Rectal smooth muscle tissue (tissue), 1 donor: ENCODE measurements around the gene LPIN1.

Source experiments
- H3K27ac ChIP-seq: one replicate; pipeline ENCODE4 v1.7.0; 2013; ENCODE audit warnings: low read depth, low read length, inconsistent platforms
- H3K27me3 ChIP-seq: one replicate; pipeline ENCODE4 v1.7.0; 2013; ENCODE audit warnings: low read length; ENCODE audit not compliant: control insufficient read depth, insufficient read depth
- H3K36me3 ChIP-seq: one replicate; pipeline ENCODE4 v1.7.0; 2013; ENCODE audit warnings: low read length; ENCODE audit not compliant: control insufficient read depth, insufficient read depth
- H3K4me1 ChIP-seq: one replicate; pipeline ENCODE4 v1.7.0; 2013; ENCODE audit warnings: low read length; ENCODE audit not compliant: control insufficient read depth, insufficient read depth
- H3K4me3 ChIP-seq: one replicate; pipeline ENCODE4 v1.7.0; 2013; ENCODE audit warnings: low read length
- H3K9ac ChIP-seq: one replicate; pipeline ENCODE4 v1.7.0; 2013; ENCODE audit warnings: low read length

The LPIN1 gene

GRCh38 chr2:11773747-11774525 lies 27.5 kb downstream of the LPIN1 start:
- H3K36me3 ChIP-seq, result peaks cover 22% of the 10 kb centered on the region
- H3K9ac ChIP-seq, result no peak overlapping the region
- H3K27me3 ChIP-seq, result no peaks in the 10 kb centered on the region
- peaks cover 10% of the 10 kb centered on the region for H3K4me1 ChIP-seq
- no peak overlapping the region for H3K27ac ChIP-seq
- H3K4me3 ChIP-seq, result no peak overlapping the region

GRCh38 chr2:11774600-11774999 lies 28.2 kb downstream of the LPIN1 start:
- peaks cover 22% of the 10 kb centered on the region for H3K36me3 ChIP-seq
- H3K4me1 ChIP-seq, result peaks cover 10% of the 10 kb centered on the region
- H3K9ac ChIP-seq, result no peak overlapping the region
- no peak overlapping the region for H3K27ac ChIP-seq
- no peaks in the 10 kb centered on the region for H3K27me3 ChIP-seq
- no peak overlapping the region for H3K4me3 ChIP-seq

DNA sequence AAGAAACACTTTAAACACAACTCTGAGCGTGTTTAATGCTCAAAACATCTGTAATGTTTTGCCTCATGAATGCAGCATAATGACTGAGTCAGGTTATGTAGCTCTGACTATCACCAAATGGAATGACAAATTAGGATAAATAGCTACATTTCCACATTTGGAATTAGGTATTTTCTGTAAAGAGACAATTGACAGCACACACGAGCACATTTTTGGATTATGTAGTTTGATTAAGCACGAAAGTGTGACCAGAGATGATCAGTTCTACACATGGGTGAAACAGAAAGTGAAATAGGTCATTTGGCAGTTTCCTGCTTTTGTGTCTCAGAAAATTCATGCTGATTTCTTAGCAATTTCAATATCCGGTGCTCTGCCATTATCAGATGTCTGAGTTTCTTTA lies 29.0 kb downstream of the LPIN1 start:
- H3K9ac ChIP-seq, result no peak overlapping the region
- peaks cover 22% of the 10 kb centered on the region for H3K36me3 ChIP-seq
- H3K27me3 ChIP-seq, result no peaks in the 10 kb centered on the region
- peaks cover 10% of the 10 kb centered on the region for H3K4me1 ChIP-seq
- H3K4me3 ChIP-seq, result no peak overlapping the region
- no peak overlapping the region for H3K27ac ChIP-seq

GRCh38 chr2:11777066-11777782 lies 30.8 kb downstream of the LPIN1 start:
- Histone ChIP-seq H3K36me3 (peaks cover 19% of the 10 kb centered on the region), H3K27me3 (no peaks in the 10 kb centered on the region), H3K9ac (no peak overlapping the region), H3K27ac (peak overlapping the region; percentile 30), H3K4me1 (peaks cover 9% of the 10 kb centered on the region), H3K4me3 (no peak overlapping the region)

DNA sequence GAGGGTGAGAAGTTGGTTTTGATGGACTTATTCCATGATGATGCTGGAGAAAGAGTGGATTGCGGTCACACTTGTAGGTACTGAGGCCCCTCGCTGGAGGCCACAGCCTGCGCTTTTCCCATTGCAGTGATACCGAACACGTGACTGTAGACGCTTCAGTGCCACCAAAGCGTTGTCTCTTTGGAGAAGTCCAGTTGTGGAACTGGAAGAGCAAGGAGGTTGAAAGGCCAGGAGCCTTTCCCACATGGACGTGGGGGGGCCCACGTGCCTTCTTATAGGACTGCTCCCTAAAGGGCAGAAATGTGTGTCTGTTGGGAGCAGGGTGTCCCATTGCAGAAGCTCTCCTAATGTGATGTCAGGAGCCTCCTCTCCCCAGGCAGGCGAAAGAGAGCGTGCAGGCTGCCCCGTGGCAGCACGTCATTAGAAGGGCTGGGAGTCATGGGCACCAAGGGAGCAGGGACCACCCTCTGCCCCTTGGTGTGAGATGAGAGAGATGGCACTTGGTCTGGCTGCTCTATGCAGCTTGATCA lies 31.5 kb downstream of the LPIN1 start:
- H3K4me1 ChIP-seq, result peaks cover 6% of the 10 kb centered on the region
- H3K27me3 ChIP-seq, result no peaks in the 10 kb centered on the region
- no peak overlapping the region for H3K4me3 ChIP-seq
- no peak overlapping the region for H3K27ac ChIP-seq
- H3K9ac ChIP-seq, result no peak overlapping the region
- H3K36me3 ChIP-seq, result peaks cover 21% of the 10 kb centered on the region

GRCh38 chr2:11778416-11778815 lies 32.0 kb downstream of the LPIN1 start:
- H3K4me3 ChIP-seq, result no peak overlapping the region
- H3K36me3 ChIP-seq, result peaks cover 24% of the 10 kb centered on the region
- H3K27me3 ChIP-seq, result no peaks in the 10 kb centered on the region
- no peak overlapping the region for H3K9ac ChIP-seq
- peaks cover 6% of the 10 kb centered on the region for H3K4me1 ChIP-seq
- H3K27ac ChIP-seq, result no peak overlapping the region

DNA sequence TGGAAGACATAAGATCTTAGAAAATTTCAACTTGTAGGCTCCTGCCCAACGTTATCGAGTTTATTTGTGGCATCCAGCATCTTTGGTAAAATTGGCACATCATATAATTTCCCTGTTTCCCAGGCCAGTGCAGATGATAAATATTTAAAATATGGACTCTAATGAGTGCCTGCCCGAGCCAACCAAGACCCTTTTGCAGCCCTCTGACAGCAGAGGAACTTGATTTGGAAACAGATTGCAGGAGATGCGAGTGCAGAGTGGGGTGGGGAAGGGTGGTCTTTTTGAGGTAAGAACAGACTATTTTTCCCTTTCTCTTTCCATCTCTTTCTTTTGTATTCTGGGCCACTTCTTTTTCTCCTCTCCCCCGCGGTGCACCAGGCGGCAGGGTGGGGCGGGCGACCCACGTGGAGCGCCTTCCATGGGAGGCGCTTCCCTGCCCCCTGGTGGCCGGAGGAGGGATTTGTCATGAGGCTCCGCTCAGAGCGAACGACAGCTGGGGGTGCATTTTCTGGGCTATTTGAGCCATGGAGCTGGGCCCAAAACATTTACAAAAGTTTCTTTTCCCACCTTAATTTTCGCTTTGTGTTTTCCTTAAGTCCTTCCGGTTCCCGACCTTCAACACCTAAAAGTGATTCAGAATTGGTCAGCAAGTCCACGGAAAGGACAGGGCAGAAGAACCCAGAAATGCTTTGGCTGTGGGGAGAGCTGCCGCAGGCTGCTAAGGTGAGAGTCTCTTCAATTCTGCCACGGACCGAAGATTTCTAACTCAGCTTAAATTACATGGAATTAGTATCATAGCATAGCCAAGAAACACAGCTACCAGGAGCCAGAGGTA lies 32.7 kb downstream of the LPIN1 start:
- no peak overlapping the region for H3K9ac ChIP-seq
- peak overlapping the region; percentile 6 for H3K4me3 ChIP-seq
- H3K4me1 ChIP-seq, result peaks cover 6% of the 10 kb centered on the region
- H3K36me3 ChIP-seq, result peaks cover 20% of the 10 kb centered on the region
- no peak overlapping the region for H3K27ac ChIP-seq
- no peaks in the 10 kb centered on the region for H3K27me3 ChIP-seq

GRCh38 chr2:11781602-11782001 lies 35.2 kb downstream of the LPIN1 start:
- no peak overlapping the region for H3K27ac ChIP-seq
- no peak overlapping the region for H3K9ac ChIP-seq
- H3K36me3 ChIP-seq, result peaks cover 22% of the 10 kb centered on the region
- H3K4me3 ChIP-seq, result no peak overlapping the region
- H3K27me3 ChIP-seq, result no peaks in the 10 kb centered on the region
- peaks cover 5% of the 10 kb centered on the region for H3K4me1 ChIP-seq

DNA sequence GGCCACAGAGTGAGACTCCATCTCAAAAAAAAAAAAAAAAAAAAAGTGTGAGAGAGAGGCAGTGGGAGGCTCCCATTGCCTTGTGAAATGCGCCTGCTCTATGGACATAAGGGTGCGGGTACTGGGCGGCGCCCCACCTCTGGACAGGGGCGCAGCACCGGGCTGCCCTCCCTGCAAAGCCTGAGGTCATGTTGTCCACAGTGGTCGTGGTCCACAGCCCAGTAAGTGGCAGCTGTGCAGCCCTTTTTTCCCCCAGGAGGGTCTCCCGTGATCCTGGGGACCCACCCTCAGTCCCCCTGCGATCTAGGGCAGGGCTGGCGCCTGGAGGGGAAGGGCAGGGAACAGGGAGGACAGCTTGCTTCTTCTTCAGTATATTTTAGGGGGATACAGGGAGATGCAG lies 37.8 kb downstream of the LPIN1 start:
- no peaks in the 10 kb centered on the region for H3K4me1 ChIP-seq
- no peak overlapping the region for H3K4me3 ChIP-seq
- H3K9ac ChIP-seq, result no peak overlapping the region
- H3K27me3 ChIP-seq, result no peaks in the 10 kb centered on the region
- no peak overlapping the region for H3K27ac ChIP-seq
- peaks cover 32% of the 10 kb centered on the region for H3K36me3 ChIP-seq

DNA sequence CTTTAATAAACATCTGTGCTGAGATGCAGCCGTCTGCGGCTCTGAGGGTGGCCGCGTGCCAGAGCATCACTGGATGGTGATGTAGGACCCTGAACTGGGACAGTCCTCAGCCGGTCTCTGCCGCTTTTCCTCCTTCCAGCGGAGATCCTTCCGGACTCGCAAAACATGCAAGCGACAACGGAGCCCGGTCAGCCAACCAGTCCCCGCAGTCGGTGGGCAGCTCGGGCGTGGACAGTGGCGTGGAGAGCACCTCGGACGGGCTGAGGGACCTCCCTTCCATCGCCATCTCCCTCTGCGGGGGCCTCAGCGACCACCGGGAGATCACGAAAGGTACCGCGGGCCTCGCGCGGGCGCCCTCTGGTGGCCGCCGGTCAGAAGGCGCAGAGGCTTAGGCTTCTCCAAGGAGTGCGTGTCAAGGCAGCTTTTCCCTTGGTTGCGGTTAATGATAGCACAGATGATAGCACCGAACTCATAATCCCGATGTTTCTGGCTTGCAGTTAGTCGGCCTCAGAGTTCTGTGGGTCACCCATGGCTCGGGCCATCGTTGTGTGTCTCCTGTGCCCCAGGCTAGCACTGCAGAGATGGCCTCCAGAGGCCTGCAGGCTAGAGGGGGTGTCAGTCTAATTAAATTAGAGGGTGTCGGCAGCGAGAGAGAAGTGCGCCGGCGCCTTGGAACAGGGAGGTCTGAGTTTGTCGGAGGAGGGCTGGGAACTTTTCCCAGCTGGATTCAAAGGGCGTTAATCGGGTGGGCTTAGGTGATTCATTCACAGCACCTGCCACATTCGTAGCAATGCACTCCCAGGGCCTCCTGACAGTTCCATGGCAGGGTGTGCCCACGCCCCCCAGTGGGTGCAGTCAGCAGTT lies 38.5 kb downstream of the LPIN1 start:
- H3K27me3 ChIP-seq, result no peaks in the 10 kb centered on the region
- H3K36me3 ChIP-seq, result peaks cover 33% of the 10 kb centered on the region
- H3K4me1 ChIP-seq, result no peaks in the 10 kb centered on the region
- H3K27ac ChIP-seq, result no peak overlapping the region
- H3K9ac ChIP-seq, result no peak overlapping the region
- peak overlapping the region; percentile 41 for H3K4me3 ChIP-seq

- H3K27me3 ChIP-seq, result no peaks in the 10 kb centered on the region
- H3K36me3 ChIP-seq, result peaks cover 35% of the 10 kb centered on the region
- no peak overlapping the region for H3K27ac ChIP-seq
- H3K4me3 ChIP-seq, result no peak overlapping the region
- H3K9ac ChIP-seq, result no peak overlapping the region
- H3K4me1 ChIP-seq, result no peaks in the 10 kb centered on the region
Measured at GRCh38 chr2:11785611-11785940, 39.1 kb downstream of the LPIN1 start.
